Muscle layer of colon (tissue), 2 donors: ENCODE measurements around the gene NR4A1.

ENCODE experiments used
- H3K27ac ChIP-seq: one replicate; pipeline ENCODE4 v1.7.0; 2013; ENCODE audit warnings: low read depth, mild to moderate bottlenecking, low read length, moderate library complexity
- H3K27me3 ChIP-seq, 2 donors: one replicate each; pipeline ENCODE4 v1.7.0; 2013; ENCODE audit warnings: low read length in 2 of 2, mild to moderate bottlenecking in 2 of 2; ENCODE audit not compliant: insufficient read depth in 2 of 2, control insufficient read depth in 1 of 2
- H3K36me3 ChIP-seq: one replicate; pipeline ENCODE4 v1.7.0; 2013; ENCODE audit warnings: mild to moderate bottlenecking, low read length; ENCODE audit not compliant: insufficient read depth
- H3K4me1 ChIP-seq: one replicate; pipeline ENCODE4 v1.7.0; 2013; ENCODE audit warnings: mild to moderate bottlenecking, low read length; ENCODE audit not compliant: insufficient read depth
- H3K4me3 ChIP-seq, 2 donors: one replicate each; pipeline ENCODE4 v1.7.0; 2013; ENCODE audit warnings: low read length in 2 of 2, low read depth in 1 of 2, mild to moderate bottlenecking in 1 of 2, moderate library complexity in 1 of 2
- H3K9ac ChIP-seq: one replicate; pipeline ENCODE4 v1.7.0; 2013; ENCODE audit warnings: low read length
- H3K9me3 ChIP-seq: one replicate; pipeline ENCODE4 v1.7.0; 2013; ENCODE audit warnings: mild to moderate bottlenecking, low read length
- donor health status: abdominal sarcoma.
- donor health status: Adenocarcinoma of cecum.

The NR4A1 gene

DNA sequence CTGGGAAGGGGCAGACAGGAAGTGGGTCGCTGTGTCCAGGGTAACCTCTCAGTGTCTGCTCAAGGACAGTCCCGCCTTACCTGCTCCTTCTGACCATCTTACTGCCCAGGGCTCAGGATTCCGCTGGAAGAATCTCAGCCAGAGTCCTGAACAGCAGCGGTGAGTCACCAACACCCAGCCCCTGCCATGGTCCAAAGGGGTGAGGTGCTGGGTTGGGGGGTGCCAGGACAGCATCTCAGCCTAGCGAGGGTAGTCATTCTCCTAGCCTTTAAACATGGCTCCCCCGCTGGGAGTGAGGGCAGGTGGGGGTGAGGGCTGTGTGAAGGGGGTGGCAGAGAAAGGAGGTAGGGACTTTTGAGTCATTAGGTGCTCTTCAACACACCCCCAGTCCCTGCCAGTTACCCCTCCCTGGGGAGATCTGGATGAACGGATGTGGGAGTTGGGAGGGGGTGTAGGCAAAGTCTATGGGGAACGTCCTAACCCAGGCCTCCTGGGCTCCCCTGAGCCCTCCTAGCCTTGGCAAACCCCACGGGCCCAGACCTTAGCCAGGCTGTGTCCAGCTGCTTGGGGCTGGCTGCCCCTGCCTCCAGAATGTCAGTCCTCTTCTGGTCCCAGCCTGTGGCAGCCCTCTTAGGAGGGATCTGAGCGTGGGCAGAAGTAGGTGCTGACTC, 42.0 kb upstream of the NR4A1 start:
- Histone ChIP-seq H3K9me3 (no peaks in the 10 kb centered on the region), H3K4me1 (peaks cover 34% of the 10 kb centered on the region), H3K9ac (no peak overlapping the region), H3K36me3 (peaks cover 6% of the 10 kb centered on the region), H3K27ac (no peak overlapping the region), H3K27me3 (peaks cover 0 to 33% of the 10 kb centered on the region in 2 donors), H3K4me3 (peak overlapping the region in 1 of 2 donors; percentile 58)

GRCh38 chr12:52010152-52010622, 41.1 kb upstream of the NR4A1 start:
- H3K4me1 ChIP-seq, result peaks cover 34% of the 10 kb centered on the region
- H3K27ac ChIP-seq, result peak overlapping the region; percentile 52
- H3K9ac ChIP-seq, result peak overlapping the region; percentile 34
- H3K9me3 ChIP-seq, result no peaks in the 10 kb centered on the region
- peak overlapping the region in 1 of 2 donors; percentile 29 for H3K4me3 ChIP-seq
- H3K27me3 ChIP-seq, result peaks cover 0 to 26% of the 10 kb centered on the region in 2 donors
- peaks cover 6% of the 10 kb centered on the region for H3K36me3 ChIP-seq

- H3K4me3 ChIP-seq, result peak overlapping the region in 1 of 2 donors; percentile 29
- no peaks in the 10 kb centered on the region for H3K9me3 ChIP-seq
- H3K27me3 ChIP-seq, result peaks cover 0 to 21% of the 10 kb centered on the region in 2 donors
- H3K4me1 ChIP-seq, result peaks cover 34% of the 10 kb centered on the region
- H3K9ac ChIP-seq, result peak overlapping the region; percentile 34
- peak overlapping the region; percentile 34 for H3K27ac ChIP-seq
- peaks cover 6% of the 10 kb centered on the region for H3K36me3 ChIP-seq
These were observed 40.3 kb upstream of the NR4A1 start for GRCh38 chr12:52010692-52011601.

DNA sequence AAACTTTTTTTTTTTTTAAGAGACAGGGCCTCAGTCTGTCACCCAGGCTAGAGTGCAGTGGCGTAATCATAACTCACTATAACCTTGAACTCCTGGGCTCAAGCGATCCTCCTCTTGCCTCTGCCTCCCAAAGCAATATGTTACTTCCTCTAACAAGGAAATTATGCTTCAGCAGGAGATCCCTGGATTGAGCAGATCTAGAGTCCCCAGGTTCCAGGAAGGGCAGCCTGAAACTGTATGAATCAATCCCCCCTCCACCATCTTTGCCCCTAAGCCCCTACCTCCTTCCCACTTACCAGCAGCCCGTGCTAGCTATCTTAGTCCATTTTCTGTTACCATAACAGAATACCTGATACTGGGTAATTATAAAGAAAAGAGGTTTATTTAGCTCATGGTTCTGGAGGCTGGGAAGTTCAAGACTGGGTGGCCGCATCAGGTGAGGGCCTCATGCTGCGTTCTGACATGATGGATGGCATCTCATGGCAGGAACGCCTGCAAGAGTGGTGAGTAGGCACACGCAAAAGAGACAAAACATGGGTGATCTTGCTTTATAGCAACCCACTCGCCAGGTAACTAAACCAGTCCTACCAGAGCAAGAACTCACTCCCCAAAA, 39.5 kb upstream of the NR4A1 start:
- Histone ChIP-seq H3K4me3 (no peak overlapping the region), H3K27me3 (peaks cover 0 to 13% of the 10 kb centered on the region in 2 donors), H3K27ac (no peak overlapping the region), H3K9me3 (no peaks in the 10 kb centered on the region), H3K4me1 (peaks cover 34% of the 10 kb centered on the region), H3K36me3 (peaks cover 6% of the 10 kb centered on the region), H3K9ac (no peak overlapping the region)

DNA sequence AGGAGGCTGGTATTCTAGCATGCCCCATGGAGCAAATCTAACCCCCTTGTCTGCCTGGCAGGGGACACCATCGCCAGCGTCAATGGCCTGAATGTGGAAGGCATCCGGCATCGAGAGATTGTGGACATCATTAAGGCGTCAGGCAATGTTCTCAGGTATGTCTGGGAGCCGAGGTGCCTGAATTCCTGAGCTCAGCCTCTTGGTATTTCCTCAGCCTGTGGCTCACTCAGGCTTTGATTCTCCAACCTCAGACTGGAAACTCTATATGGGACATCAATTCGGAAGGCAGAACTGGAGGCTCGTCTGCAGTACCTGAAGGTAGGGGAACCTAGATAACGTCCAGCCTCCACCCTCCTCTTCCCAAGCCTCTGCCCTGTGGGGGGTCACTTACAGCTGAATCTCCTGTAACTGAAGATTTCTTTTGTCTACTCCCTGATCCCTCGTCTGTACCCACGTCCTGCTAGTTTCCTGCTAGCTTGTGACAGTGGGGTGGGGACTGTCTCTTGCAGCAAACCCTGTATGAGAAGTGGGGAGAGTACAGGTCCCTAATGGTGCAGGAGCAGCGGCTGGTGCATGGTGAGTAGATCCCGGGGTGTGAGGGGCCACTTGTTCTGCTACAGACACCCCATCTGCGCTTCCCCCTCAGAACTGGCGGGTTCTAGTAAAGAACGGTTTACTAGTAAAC, 37.5 kb upstream of the NR4A1 start:
- peaks cover 6% of the 10 kb centered on the region for H3K36me3 ChIP-seq
- H3K27me3 ChIP-seq, result no peaks in the 10 kb centered on the region
- H3K9ac ChIP-seq, result no peak overlapping the region

DNA sequence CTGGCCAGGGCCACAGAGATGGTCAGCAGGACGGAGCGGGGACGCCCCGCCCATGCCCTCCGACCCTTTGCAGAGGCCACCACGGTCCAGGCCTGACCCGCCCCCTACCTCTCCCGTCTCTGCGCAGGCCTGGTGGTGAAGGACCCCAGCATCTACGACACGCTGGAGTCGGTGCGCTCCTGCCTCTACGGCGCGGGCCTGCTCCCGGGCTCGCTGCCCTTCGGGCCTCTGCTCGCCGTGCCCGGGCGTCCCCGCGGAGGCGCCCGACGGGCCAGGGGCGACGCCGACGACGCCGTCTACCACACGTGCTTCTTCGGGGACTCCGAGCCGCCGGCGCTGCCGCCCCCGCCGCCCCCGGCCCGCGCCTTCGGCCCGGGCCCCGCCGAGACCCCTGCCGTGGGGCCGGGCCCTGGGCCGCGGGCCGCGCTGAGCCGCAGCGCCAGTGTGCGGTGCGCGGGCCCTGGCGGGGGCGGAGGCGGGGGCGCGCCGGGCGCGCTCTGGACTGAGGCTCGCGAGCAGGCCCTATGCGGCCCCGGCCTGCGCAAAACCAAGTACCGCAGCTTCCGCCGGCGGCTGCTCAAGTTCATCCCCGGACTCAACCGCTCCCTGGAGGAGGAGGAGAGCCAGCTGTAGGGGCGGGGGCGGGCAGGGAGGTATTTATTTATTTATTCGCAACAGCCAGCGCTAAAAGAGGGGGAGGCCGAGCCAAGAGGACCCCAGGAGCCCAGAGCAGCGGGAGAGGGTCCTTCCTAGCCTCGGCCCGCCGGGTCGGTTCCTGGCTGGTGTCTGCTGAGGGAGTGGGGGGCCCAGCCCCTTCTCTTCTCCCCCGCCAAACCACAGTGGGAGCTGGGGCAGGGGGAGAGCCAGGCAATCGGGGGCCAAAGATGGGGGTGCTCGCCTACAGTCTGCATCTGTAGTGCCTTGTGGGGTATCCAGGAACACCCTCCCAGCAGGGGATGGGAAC, 36.4 kb upstream of the NR4A1 start:
- H3K9ac ChIP-seq, result no peak overlapping the region
- H3K4me3 ChIP-seq, result no peak overlapping the region
- no peaks in the 10 kb centered on the region for H3K9me3 ChIP-seq
- peaks cover 6% of the 10 kb centered on the region for H3K36me3 ChIP-seq
- no peaks in the 10 kb centered on the region for H3K27me3 ChIP-seq
- no peak overlapping the region for H3K27ac ChIP-seq
- H3K4me1 ChIP-seq, result peaks cover 16% of the 10 kb centered on the region

More for the DNA sequence above, 37.5 kb upstream of the NR4A1 start:
- Histone ChIP-seq H3K4me3 (no peak overlapping the region), H3K27ac (no peak overlapping the region), H3K9me3 (no peaks in the 10 kb centered on the region), H3K4me1 (peaks cover 27% of the 10 kb centered on the region)

- H3K4me3 ChIP-seq, result no peak overlapping the region
- H3K4me1 ChIP-seq, result peaks cover 9% of the 10 kb centered on the region
- no peaks in the 10 kb centered on the region for H3K27me3 ChIP-seq
- H3K9ac ChIP-seq, result no peak overlapping the region
- no peak overlapping the region for H3K27ac ChIP-seq
- H3K9me3 ChIP-seq, result no peaks in the 10 kb centered on the region
- H3K36me3 ChIP-seq, result peaks cover 6% of the 10 kb centered on the region
These were observed 35.7 kb upstream of the NR4A1 start for GRCh38 chr12:52015532-52016041.

DNA sequence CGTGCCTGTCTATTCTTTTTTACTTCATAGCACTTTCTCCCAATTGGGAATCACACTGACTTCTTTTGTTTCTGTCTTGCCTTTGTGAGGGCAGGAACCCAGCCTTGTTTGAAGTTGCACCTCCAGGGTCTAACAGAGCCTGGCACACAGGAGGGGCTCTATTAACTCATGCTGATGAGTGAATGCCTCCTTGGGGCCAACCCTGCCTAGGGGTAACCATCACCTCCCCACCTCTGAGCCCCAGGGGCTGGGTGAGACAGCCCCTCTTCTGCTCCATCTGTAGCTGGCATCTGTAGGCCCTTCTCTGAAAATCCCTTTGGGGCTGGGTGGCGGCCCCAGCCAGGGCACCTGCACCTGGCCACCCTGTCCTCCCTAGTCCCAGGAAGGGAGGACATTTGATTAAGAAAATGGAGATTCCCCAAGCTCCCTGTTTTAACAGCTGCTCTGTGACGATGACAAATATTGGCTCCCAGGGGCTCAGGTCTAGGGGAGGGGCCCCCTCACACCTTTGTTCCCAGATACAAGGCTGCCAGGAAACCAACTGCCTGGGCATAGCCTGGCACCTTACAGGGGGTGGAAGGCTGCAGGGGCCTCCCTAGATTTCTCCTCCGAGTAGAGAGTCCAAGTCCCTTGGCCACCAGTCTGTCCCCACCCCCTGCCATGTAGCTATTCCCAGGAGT, 32.7 kb upstream of the NR4A1 start:
- Histone ChIP-seq H3K4me3 (no peak overlapping the region), H3K27me3 (peaks cover 0 to 5% of the 10 kb centered on the region in 2 donors), H3K27ac (no peak overlapping the region), H3K9ac (no peak overlapping the region), H3K9me3 (no peaks in the 10 kb centered on the region), H3K36me3 (peaks cover 2% of the 10 kb centered on the region), H3K4me1 (peaks cover 5% of the 10 kb centered on the region)

- H3K9ac ChIP-seq, result no peak overlapping the region
- peaks cover 10% of the 10 kb centered on the region for H3K4me1 ChIP-seq
- H3K27ac ChIP-seq, result no peak overlapping the region
- peaks cover 0 to 5% of the 10 kb centered on the region in 2 donors for H3K27me3 ChIP-seq
- H3K4me3 ChIP-seq, result no peak overlapping the region
- no peaks in the 10 kb centered on the region for H3K9me3 ChIP-seq
- H3K36me3 ChIP-seq, result no peaks in the 10 kb centered on the region
These were observed 32.0 kb upstream of the NR4A1 start for GRCh38 chr12:52019113-52019770.
